BJ (cell line): Measurements from ENCODE around the gene TAS2R14. TPM values are rescaled to one million over a fixed set of nuclear protein-coding genes. Genes with fewer than 3 reads are reported as not detected.

Experiments used
- CTCF ChIA-PET: fragments of 350-600 bp; formaldehyde crosslinking; extraction: SDS; loops from one replicate; lab custom pipeline; 2021; ENCODE audit warnings: antibody characterized with exemption, inconsistent platforms; lab: Yijun Ruan, JAX
- POLR2A ChIA-PET: fragments of 300-600 bp; sonication (Branson Sonifier 250); formaldehyde crosslinking; extraction: SDS; loops from one replicate; lab custom pipeline; 2021; ENCODE audit warnings: antibody characterized with exemption; lab: Charles Lee
- DNase-seq: peaks from one replicate; pipeline ENCODE4 v3.0.0-alpha.2; 2011; ENCODE audit warnings: low read depth
- H3K27me3 ChIP-seq: 2 replicates; pipeline ENCODE4 v1.6.0; 2011; ENCODE audit warnings: low read length; ENCODE audit not compliant: control insufficient read depth, insufficient read depth
- H3K36me3 ChIP-seq: 2 replicates; pipeline ENCODE4 v1.5.1; 2011; ENCODE audit warnings: low read length; ENCODE audit not compliant: control insufficient read depth, insufficient read depth
- H3K4me3 ChIP-seq: 2 replicates; pipeline ENCODE4 v1.5.1; 2011; ENCODE audit warnings: low read depth, mild to moderate bottlenecking, control low read depth, low read length
- polyA plus RNA-seq: library from polyadenylated mRNA; depleted of rRNA; stranded (reverse); fragments of >200 nt; gene quantifications from 2 replicates; pipeline ENCODE4 v1.2.3, GENCODE V29; 2011
- TF ChIP-seq, protein P1 (sequence below): IDR thresholded peaks from 2 replicates; pipeline ENCODE4 v1.5.1; 2011; ENCODE audit warnings: low read depth, mild to moderate bottlenecking, control low read depth, inconsistent platforms, low read length, moderate library complexity; ENCODE audit not compliant: insufficient read depth

Gene TAS2R14
- polyA plus RNA-seq, 1 experiment, result 0.56 TPM

DNA sequence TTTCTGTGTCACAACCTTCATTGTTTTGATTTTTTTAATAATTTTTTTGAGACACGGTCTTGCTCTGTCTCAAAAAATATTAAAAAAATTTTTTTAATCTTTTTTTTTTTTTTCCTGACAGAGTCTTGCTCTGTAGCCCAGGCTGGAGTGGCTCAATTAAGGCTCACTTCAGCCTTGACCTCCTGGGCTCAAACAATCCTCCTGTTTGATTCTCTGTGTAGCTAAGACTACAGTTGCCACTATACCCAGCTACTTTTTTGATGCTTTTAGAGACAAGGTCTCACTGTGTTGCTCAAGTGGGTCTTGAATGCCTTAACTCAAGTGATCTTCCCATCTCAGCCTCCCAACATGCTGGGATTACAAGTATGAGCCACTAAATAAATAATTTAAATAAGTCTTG lies 19.3 kb downstream of the TAS2R14 start:
- no peak for DNase-seq
- Histone ChIP-seq H3K4me3 (no peak overlapping the region), H3K36me3 (no peaks in the 10 kb centered on the region), H3K27me3 (no peaks in the 10 kb centered on the region)
- POLR2A ChIA-PET, result no interaction called here
- TF ChIP-seq, protein P1, sequence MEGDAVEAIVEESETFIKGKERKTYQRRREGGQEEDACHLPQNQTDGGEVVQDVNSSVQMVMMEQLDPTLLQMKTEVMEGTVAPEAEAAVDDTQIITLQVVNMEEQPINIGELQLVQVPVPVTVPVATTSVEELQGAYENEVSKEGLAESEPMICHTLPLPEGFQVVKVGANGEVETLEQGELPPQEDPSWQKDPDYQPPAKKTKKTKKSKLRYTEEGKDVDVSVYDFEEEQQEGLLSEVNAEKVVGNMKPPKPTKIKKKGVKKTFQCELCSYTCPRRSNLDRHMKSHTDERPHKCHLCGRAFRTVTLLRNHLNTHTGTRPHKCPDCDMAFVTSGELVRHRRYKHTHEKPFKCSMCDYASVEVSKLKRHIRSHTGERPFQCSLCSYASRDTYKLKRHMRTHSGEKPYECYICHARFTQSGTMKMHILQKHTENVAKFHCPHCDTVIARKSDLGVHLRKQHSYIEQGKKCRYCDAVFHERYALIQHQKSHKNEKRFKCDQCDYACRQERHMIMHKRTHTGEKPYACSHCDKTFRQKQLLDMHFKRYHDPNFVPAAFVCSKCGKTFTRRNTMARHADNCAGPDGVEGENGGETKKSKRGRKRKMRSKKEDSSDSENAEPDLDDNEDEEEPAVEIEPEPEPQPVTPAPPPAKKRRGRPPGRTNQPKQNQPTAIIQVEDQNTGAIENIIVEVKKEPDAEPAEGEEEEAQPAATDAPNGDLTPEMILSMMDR, result no peak
- CTCF ChIA-PET, result interaction anchor here (0.5 kb wide), 1 partner anchor 1606 kb away, joined by 3 read pairs; no protein-coding TSS in a partner anchor

- ChIA-PET POLR2A (no interaction called here), CTCF (no interaction called here)
- no peak for DNase-seq
- no peaks in the 10 kb centered on the region for H3K36me3 ChIP-seq
- H3K4me3 ChIP-seq, result no peak overlapping the region
- TF ChIP-seq, protein P1, result no peak
- no peaks in the 10 kb centered on the region for H3K27me3 ChIP-seq
Observed at GRCh38 chr12:10910380-10910779, 28.7 kb downstream of the TAS2R14 start.

- no peak within 1 kb of the TSS for H3K4me3 ChIP-seq
- TF ChIP-seq, protein P1, result no peak
- H3K36me3 ChIP-seq, result no peaks in the 10 kb centered on the region
- no peaks in the 10 kb centered on the region for H3K27me3 ChIP-seq
- CTCF ChIA-PET, result no interaction called here
- POLR2A ChIA-PET, result no interaction called here
- DNase-seq, result no peak
Observed at GRCh38 chr12:10909462-10909861, 29.6 kb downstream of the TAS2R14 start, which contains the start of gene TAS2R13. Gene TAS2R13, minus strand, starts transcription at chr12:10909562. Its CDS starts 264 bp downstream, at chr12:10909298.

GRCh38 chr12:10904686-10905085 lies 34.4 kb downstream of the TAS2R14 start:
- H3K36me3 ChIP-seq, result no peaks in the 10 kb centered on the region
- no peak for DNase-seq
- no peak overlapping the region for H3K4me3 ChIP-seq
- TF ChIP-seq, protein P1, result no peak
- POLR2A ChIA-PET, result no interaction called here
- CTCF ChIA-PET, result no interaction called here
- H3K27me3 ChIP-seq, result no peaks in the 10 kb centered on the region

- Histone ChIP-seq H3K36me3 (no peaks in the 10 kb centered on the region), H3K27me3 (no peaks in the 10 kb centered on the region), H3K4me3 (no peak overlapping the region)
- CTCF ChIA-PET, result no interaction called here
- TF ChIP-seq, protein P1, result no peak
- DNase-seq, result no peak
- POLR2A ChIA-PET, result no interaction called here
Observed at GRCh38 chr12:10901427-10901826, 37.6 kb downstream of the TAS2R14 start.
